Measurements from ENCODE around the gene MID1.

The MID1 gene

DNA sequence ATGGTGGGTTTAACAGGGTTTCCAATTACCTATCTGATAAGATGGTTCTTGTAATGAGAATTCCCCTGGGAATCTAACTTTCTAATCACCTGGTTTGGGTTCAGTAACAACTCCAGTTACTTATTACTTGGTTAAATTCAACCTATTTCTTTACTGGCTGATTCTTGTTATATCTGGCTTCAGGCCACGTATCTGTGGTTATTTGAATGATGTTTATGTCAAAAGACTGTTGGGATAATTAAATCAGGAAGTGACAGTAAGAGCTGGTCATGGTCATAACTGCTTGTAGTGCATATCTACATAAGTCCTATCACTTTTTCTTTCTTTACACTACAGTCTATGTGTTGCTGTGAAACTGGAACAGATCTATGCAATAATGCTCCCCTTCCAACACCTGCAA is 108.1 kb downstream of the MID1 start:
- Histone ChIP-seq H3K27ac (ENCODE audit: low read depth, low read length) (no peak overlapping the region), H3K4me1 (ENCODE audit: control insufficient read depth in 5 of 5, insufficient read depth in 5 of 5, low read length in 5 of 5) (peaks cover 0 to 9% (median 0%) of the 10 kb centered on the region in 5 donors), H3K9ac (ENCODE audit: low read length in 5 of 5) (no peak overlapping the region), H3K4me3 (ENCODE audit: low read depth in 1 of 5, low read length in 5 of 5) (no peak overlapping the region), H3K36me3 (ENCODE audit: control insufficient read depth in 5 of 5, insufficient read depth in 5 of 5, low read length in 5 of 5) (no peaks in the 10 kb centered on the region), H3K27me3 (ENCODE audit: control insufficient read depth in 5 of 5, insufficient read depth in 4 of 5, low read length in 5 of 5) (no peaks in the 10 kb centered on the region), H3K9me3 (ENCODE audit: control insufficient read depth in 5 of 5, low read length in 5 of 5) (no peaks in the 10 kb centered on the region)

DNA sequence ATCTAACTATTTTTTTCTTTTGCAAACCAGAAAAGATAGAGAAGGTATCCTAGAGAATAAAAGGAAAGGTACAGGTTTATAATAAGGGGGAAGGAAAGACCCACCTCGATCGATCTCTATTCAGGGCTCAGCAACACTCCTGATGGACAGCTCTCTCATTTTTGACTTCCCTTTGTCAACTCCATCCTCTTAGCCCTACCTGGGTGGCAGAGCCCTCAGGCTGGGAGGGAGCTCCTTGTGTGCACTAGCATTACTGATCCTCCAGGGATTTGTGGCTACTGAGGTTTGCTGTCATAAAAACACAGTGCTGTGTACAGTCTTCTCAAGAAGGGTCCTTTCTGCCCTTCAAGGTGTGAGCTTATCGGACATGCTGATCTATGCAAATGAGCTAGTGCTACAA is 111.0 kb downstream of the MID1 start:
- Histone ChIP-seq H3K27ac (ENCODE audit: low read depth, low read length) (no peak overlapping the region), H3K9me3 (ENCODE audit: control insufficient read depth in 5 of 5, low read length in 5 of 5) (no peaks in the 10 kb centered on the region), H3K9ac (ENCODE audit: low read length in 5 of 5) (no peak overlapping the region), H3K36me3 (ENCODE audit: control insufficient read depth in 5 of 5, insufficient read depth in 5 of 5, low read length in 5 of 5) (no peaks in the 10 kb centered on the region), H3K27me3 (ENCODE audit: control insufficient read depth in 5 of 5, insufficient read depth in 4 of 5, low read length in 5 of 5) (no peaks in the 10 kb centered on the region), H3K4me3 (ENCODE audit: low read depth in 1 of 5, low read length in 5 of 5) (no peak overlapping the region), H3K4me1 (ENCODE audit: control insufficient read depth in 5 of 5, insufficient read depth in 5 of 5, low read length in 5 of 5) (peaks cover 0 to 9% (median 0%) of the 10 kb centered on the region in 5 donors)

DNA sequence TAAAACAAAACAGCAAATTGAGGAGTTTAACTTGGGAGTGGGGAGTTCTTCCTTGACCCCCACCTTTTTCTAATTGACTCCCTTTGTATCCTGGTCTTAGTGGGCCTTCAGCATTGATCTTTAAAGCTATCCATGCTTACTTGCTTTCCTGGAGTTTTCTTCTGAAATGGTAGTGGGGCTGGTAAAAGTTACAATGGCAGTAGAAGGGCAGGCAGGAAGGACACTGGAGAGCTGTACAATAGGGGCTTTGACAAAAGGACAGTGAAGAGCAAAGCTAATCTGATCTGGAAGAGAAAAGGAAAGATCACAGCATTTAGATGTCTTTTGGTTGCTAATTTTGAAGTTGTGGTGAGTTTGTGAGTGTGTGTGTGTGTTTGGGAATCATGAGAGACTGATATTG is 111.5 kb downstream of the MID1 start:
- Histone ChIP-seq H3K4me3 (ENCODE audit: low read depth in 1 of 5, low read length in 5 of 5) (no peak overlapping the region), H3K4me1 (ENCODE audit: control insufficient read depth in 5 of 5, insufficient read depth in 5 of 5, low read length in 5 of 5) (peaks cover 0 to 9% (median 0%) of the 10 kb centered on the region in 5 donors), H3K9ac (ENCODE audit: low read length in 5 of 5) (no peak overlapping the region), H3K9me3 (ENCODE audit: control insufficient read depth in 5 of 5, low read length in 5 of 5) (no peaks in the 10 kb centered on the region), H3K27ac (ENCODE audit: low read depth, low read length) (no peak overlapping the region), H3K36me3 (ENCODE audit: control insufficient read depth in 5 of 5, insufficient read depth in 5 of 5, low read length in 5 of 5) (no peaks in the 10 kb centered on the region), H3K27me3 (ENCODE audit: control insufficient read depth in 5 of 5, insufficient read depth in 4 of 5, low read length in 5 of 5) (no peaks in the 10 kb centered on the region)

DNA sequence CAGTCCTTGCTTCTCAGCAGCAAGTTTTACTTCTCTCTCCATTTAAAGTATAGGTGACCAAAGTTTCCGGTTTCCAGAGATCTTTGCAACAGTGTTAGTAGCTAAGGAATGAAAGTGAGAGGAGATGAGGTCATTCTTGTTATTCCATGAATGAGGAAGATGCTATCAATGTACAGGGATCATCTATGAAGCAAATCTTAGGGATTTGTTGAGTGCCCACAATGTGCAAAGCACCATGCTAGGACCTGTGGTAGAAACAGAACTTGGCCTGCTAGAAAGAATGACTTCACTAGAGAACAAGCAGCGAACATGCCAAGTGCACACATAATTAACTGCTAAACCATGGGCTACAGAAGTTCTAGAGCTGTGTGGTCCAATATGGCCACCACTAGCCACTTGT is 112.5 kb downstream of the MID1 start:
- Histone ChIP-seq H3K9me3 (ENCODE audit: control insufficient read depth in 5 of 5, low read length in 5 of 5) (no peaks in the 10 kb centered on the region), H3K4me1 (ENCODE audit: control insufficient read depth in 5 of 5, insufficient read depth in 5 of 5, low read length in 5 of 5) (peaks cover 0 to 9% (median 0%) of the 10 kb centered on the region in 5 donors), H3K9ac (ENCODE audit: low read length in 5 of 5) (no peak overlapping the region), H3K27me3 (ENCODE audit: control insufficient read depth in 5 of 5, insufficient read depth in 4 of 5, low read length in 5 of 5) (no peaks in the 10 kb centered on the region), H3K27ac (ENCODE audit: low read depth, low read length) (no peak overlapping the region), H3K36me3 (ENCODE audit: control insufficient read depth in 5 of 5, insufficient read depth in 5 of 5, low read length in 5 of 5) (no peaks in the 10 kb centered on the region), H3K4me3 (ENCODE audit: low read depth in 1 of 5, low read length in 5 of 5) (no peak overlapping the region)

DNA sequence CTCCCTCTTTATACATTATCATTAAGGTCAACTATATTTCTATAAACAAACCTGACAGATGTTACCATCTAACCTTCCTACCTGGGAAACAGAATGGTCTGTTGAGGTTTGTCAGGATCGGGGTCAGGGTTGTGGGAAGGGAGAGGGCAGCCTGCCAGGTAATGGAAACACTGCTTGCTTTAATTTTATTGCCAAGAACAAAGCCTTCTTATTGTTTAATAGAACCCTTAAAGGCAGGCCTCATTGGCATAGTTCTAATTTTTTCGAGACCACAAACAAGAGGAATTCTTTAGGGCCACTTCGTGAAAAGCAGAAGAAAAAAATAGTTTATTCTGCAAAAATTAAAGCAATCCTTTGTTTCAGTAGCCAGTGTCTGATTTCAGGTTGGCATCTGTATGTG is 113.2 kb downstream of the MID1 start:
- no peaks in the 10 kb centered on the region for H3K9me3 ChIP-seq (ENCODE audit: control insufficient read depth in 5 of 5, low read length in 5 of 5)
- no peak overlapping the region for H3K4me3 ChIP-seq (ENCODE audit: low read depth in 1 of 5, low read length in 5 of 5)
- H3K9ac ChIP-seq (ENCODE audit: low read length in 5 of 5), result no peak overlapping the region
- no peaks in the 10 kb centered on the region for H3K36me3 ChIP-seq (ENCODE audit: control insufficient read depth in 5 of 5, insufficient read depth in 5 of 5, low read length in 5 of 5)
- no peak overlapping the region for H3K27ac ChIP-seq (ENCODE audit: low read depth, low read length)
- H3K27me3 ChIP-seq (ENCODE audit: control insufficient read depth in 5 of 5, insufficient read depth in 4 of 5, low read length in 5 of 5), result no peaks in the 10 kb centered on the region
- H3K4me1 ChIP-seq (ENCODE audit: control insufficient read depth in 5 of 5, insufficient read depth in 5 of 5, low read length in 5 of 5), result peaks cover 0 to 9% (median 0%) of the 10 kb centered on the region in 5 donors

DNA sequence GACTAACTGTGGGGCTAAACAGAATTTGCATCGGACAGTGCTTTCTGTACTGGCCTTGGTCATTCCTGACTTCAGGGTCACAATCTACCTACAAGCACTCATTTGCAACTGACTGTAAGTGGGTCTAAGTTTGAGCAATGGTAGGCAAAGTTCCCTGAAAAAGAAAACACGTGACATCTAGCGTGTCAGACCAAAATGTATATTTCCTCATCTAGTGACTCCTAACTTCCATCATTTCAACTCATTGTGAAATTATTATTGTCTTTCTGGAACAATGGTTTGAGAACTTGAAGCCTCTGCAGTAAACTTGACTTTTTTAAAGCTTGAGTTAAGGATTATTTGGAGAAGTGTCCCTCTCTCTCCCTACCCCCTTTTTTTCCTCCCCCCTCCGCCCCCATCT is 113.6 kb downstream of the MID1 start:
- Histone ChIP-seq H3K9me3 (ENCODE audit: control insufficient read depth in 5 of 5, low read length in 5 of 5) (no peaks in the 10 kb centered on the region), H3K27ac (ENCODE audit: low read depth, low read length) (no peak overlapping the region), H3K36me3 (ENCODE audit: control insufficient read depth in 5 of 5, insufficient read depth in 5 of 5, low read length in 5 of 5) (no peaks in the 10 kb centered on the region), H3K27me3 (ENCODE audit: control insufficient read depth in 5 of 5, insufficient read depth in 4 of 5, low read length in 5 of 5) (no peaks in the 10 kb centered on the region), H3K9ac (ENCODE audit: low read length in 5 of 5) (no peak overlapping the region), H3K4me1 (ENCODE audit: control insufficient read depth in 5 of 5, insufficient read depth in 5 of 5, low read length in 5 of 5) (peaks cover 0 to 9% (median 0%) of the 10 kb centered on the region in 5 donors), H3K4me3 (ENCODE audit: low read depth in 1 of 5, low read length in 5 of 5) (no peak overlapping the region)

DNA sequence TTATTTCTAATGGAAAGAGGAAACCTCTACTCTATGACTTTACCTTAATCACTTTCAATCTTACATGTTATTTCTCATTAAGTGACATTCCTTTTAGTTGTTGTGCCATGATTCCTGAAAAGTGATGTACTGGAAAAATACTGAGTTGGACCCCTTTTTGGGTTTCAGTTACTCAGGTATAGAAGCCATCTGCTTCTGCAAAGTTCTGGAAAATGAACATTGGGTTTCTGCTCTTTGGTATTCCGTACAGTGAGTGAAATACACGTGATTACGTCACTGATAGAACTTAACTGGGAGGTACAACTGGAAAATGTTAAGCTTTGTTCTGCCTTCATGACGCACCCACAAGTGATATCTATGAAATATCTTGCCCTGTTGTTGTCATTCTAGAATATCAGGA is 114.7 kb downstream of the MID1 start:
- no peak overlapping the region for H3K9ac ChIP-seq (ENCODE audit: low read length in 5 of 5)
- H3K36me3 ChIP-seq (ENCODE audit: control insufficient read depth in 5 of 5, insufficient read depth in 5 of 5, low read length in 5 of 5), result no peaks in the 10 kb centered on the region
- peaks cover 0 to 9% (median 0%) of the 10 kb centered on the region in 5 donors for H3K4me1 ChIP-seq (ENCODE audit: control insufficient read depth in 5 of 5, insufficient read depth in 5 of 5, low read length in 5 of 5)
- H3K9me3 ChIP-seq (ENCODE audit: control insufficient read depth in 5 of 5, low read length in 5 of 5), result no peaks in the 10 kb centered on the region
- peaks cover 0 to 3% (median 0%) of the 10 kb centered on the region in 5 donors for H3K27me3 ChIP-seq (ENCODE audit: control insufficient read depth in 5 of 5, insufficient read depth in 4 of 5, low read length in 5 of 5)
- no peak overlapping the region for H3K27ac ChIP-seq (ENCODE audit: low read depth, low read length)
- H3K4me3 ChIP-seq (ENCODE audit: low read depth in 1 of 5, low read length in 5 of 5), result no peak overlapping the region

DNA sequence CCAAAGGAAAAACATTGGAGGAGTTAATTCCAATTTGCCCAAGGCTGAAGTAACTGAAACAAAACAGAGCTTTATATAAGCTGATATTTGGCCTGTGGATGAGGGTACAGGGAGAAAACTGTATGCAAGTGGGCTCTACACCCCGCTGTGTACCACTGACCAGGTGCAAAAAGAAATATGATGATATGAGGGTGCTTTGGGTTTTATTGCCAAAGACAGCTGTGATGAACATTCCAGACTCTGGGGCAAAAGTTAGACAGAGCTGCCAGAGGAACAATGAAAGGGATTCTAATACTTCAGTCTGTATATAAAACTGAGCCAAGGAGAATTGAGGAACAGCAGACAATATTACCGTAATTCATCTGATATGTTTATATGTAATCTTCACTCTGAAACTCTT is 117.4 kb downstream of the MID1 start:
- H3K4me3 ChIP-seq (ENCODE audit: low read depth in 1 of 5, low read length in 5 of 5), result no peak overlapping the region
- H3K9ac ChIP-seq (ENCODE audit: low read length in 5 of 5), result no peak overlapping the region
- H3K27ac ChIP-seq (ENCODE audit: low read depth, low read length), result no peak overlapping the region
- no peaks in the 10 kb centered on the region for H3K36me3 ChIP-seq (ENCODE audit: control insufficient read depth in 5 of 5, insufficient read depth in 5 of 5, low read length in 5 of 5)
- H3K27me3 ChIP-seq (ENCODE audit: control insufficient read depth in 5 of 5, insufficient read depth in 4 of 5, low read length in 5 of 5), result peaks cover 0 to 3% (median 0%) of the 10 kb centered on the region in 5 donors
- peaks cover 0 to 4% (median 0%) of the 10 kb centered on the region in 5 donors for H3K4me1 ChIP-seq (ENCODE audit: control insufficient read depth in 5 of 5, insufficient read depth in 5 of 5, low read length in 5 of 5)
- H3K9me3 ChIP-seq (ENCODE audit: control insufficient read depth in 5 of 5, low read length in 5 of 5), result no peaks in the 10 kb centered on the region

DNA sequence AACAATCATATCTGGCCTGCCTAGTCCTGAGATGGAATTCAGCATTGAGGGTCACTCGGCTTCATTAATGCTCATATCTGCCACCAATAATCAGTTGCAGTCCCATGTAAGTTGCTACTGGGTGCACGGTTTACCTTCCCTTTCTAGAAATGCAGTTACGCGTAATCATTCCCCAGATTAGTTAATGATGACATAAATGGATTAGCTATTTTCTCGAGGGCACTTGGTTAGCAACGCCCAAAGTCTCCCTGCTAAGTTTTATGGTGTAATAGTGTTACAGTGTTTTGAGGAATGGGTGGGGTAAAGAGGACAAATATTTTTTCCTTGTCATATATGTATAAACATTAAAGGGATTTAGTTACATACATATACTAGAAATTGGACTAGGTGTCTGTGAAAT is 118.8 kb downstream of the MID1 start:
- H3K9me3 ChIP-seq (ENCODE audit: control insufficient read depth in 5 of 5, low read length in 5 of 5), result no peaks in the 10 kb centered on the region
- no peak overlapping the region for H3K27ac ChIP-seq (ENCODE audit: low read depth, low read length)
- H3K36me3 ChIP-seq (ENCODE audit: control insufficient read depth in 5 of 5, insufficient read depth in 5 of 5, low read length in 5 of 5), result no peaks in the 10 kb centered on the region
- no peak overlapping the region for H3K9ac ChIP-seq (ENCODE audit: low read length in 5 of 5)
- H3K27me3 ChIP-seq (ENCODE audit: control insufficient read depth in 5 of 5, insufficient read depth in 4 of 5, low read length in 5 of 5), result peaks cover 0 to 3% (median 0%) of the 10 kb centered on the region in 5 donors
- peaks cover 0 to 4% (median 0%) of the 10 kb centered on the region in 5 donors for H3K4me1 ChIP-seq (ENCODE audit: control insufficient read depth in 5 of 5, insufficient read depth in 5 of 5, low read length in 5 of 5)
- H3K4me3 ChIP-seq (ENCODE audit: low read depth in 1 of 5, low read length in 5 of 5), result no peak overlapping the region

DNA sequence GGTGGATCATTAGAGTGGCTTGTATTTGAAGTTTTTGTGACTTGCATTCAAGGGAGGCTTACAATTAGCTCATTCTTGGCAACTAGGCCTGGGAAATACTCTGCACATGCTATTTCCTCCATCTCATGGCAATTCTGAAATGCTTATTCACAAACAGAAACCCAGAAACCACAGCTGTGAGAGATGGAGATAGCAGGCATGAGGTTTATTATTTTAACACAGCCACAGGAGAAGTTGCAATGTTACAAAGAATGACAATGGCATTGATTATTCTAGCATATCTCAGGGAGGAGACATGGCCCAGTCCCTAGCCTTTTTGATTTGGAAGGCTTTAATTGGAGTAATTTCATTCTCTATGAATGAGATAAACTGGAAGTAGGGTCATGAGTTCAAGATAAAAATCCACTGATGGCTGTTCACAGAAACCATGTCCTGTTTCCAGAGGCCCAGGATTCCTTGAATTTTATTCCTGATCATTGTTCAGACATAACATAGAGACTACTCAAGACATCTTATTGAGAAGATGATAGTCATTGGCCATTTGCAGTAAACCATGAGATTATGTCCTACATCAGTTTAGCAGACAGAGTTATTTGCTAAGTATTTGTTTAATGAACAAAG is 123.9 kb downstream of the MID1 start:
- Histone ChIP-seq H3K4me3 (ENCODE audit: low read depth in 1 of 5, low read length in 5 of 5) (no peak overlapping the region), H3K27ac (ENCODE audit: low read depth, low read length) (no peak overlapping the region), H3K4me1 (ENCODE audit: control insufficient read depth in 5 of 5, insufficient read depth in 5 of 5, low read length in 5 of 5) (no peaks in the 10 kb centered on the region), H3K9me3 (ENCODE audit: control insufficient read depth in 5 of 5, low read length in 5 of 5) (no peaks in the 10 kb centered on the region), H3K9ac (ENCODE audit: low read length in 5 of 5) (no peak overlapping the region), H3K36me3 (ENCODE audit: control insufficient read depth in 5 of 5, insufficient read depth in 5 of 5, low read length in 5 of 5) (no peaks in the 10 kb centered on the region), H3K27me3 (ENCODE audit: control insufficient read depth in 5 of 5, insufficient read depth in 4 of 5, low read length in 5 of 5) (peaks cover 0 to under 1% (median 0%) of the 10 kb centered on the region in 5 donors)
